HG03135 (cell line): ENCODE results near the gene SNRPA1.

Source experiments
- ATAC-seq: cut with Tn5 transposase; IDR thresholded peaks from one replicate; pipeline ENCODE4 v1.9.1; 2021; ENCODE audit warnings: mild to moderate bottlenecking, moderate library complexity; ENCODE audit not compliant: unreplicated experiment

SNRPA1 gene

GRCh38 chr15:101320501-101321052 lies 25.5 kb upstream of the SNRPA1 start:
- ATAC-seq, result peak; percentile 73

GRCh38 chr15:101318839-101319238 lies 23.8 kb upstream of the SNRPA1 start:
- ATAC-seq, result no peak

- ATAC-seq, result no peak
These were observed 23.2 kb upstream of the SNRPA1 start for GRCh38 chr15:101318147-101318819.

GRCh38 chr15:101317336-101317872 lies 22.4 kb upstream of the SNRPA1 start:
- ATAC-seq, result no peak

- no peak for ATAC-seq
These were observed 21.5 kb upstream of the SNRPA1 start for GRCh38 chr15:101316529-101316928.

GRCh38 chr15:101315736-101316135 lies 20.7 kb upstream of the SNRPA1 start:
- ATAC-seq, result no peak

- ATAC-seq, result no peak
These were observed 19.5 kb upstream of the SNRPA1 start for GRCh38 chr15:101314336-101315125.

GRCh38 chr15:101313041-101313761 lies 18.2 kb upstream of the SNRPA1 start:
- no peak for ATAC-seq

- no peak for ATAC-seq
These were observed 15.5 kb upstream of the SNRPA1 start for GRCh38 chr15:101310508-101310907.

- ATAC-seq, result no peak
These were observed 15.1 kb upstream of the SNRPA1 start for GRCh38 chr15:101310161-101310480.

GRCh38 chr15:101309436-101310160 lies 14.6 kb upstream of the SNRPA1 start:
- ATAC-seq, result no peak

GRCh38 chr15:101308604-101309435 lies 13.8 kb upstream of the SNRPA1 start:
- no peak for ATAC-seq

- ATAC-seq, result no peak
These were observed 13.0 kb upstream of the SNRPA1 start for GRCh38 chr15:101307897-101308603.

GRCh38 chr15:101307048-101307896 lies 12.2 kb upstream of the SNRPA1 start:
- no peak for ATAC-seq

- no peak for ATAC-seq
These were observed 11.4 kb upstream of the SNRPA1 start for GRCh38 chr15:101306341-101307047.

GRCh38 chr15:101305820-101306255 lies 10.8 kb upstream of the SNRPA1 start:
- no peak for ATAC-seq

GRCh38 chr15:101303408-101303807 lies 8.4 kb upstream of the SNRPA1 start:
- no peak for ATAC-seq
